HG02885 (cell line): ENCODE measurements around the gene IKZF5.

Source experiments
- ATAC-seq: cut with Tn5 transposase; IDR thresholded peaks from one replicate; pipeline ENCODE4 v1.9.1; 2021; ENCODE audit warnings: mild to moderate bottlenecking; ENCODE audit not compliant: unreplicated experiment, poor library complexity

The IKZF5 gene

GRCh38 chr10:122986335-122986734 lies 22.3 kb downstream of the IKZF5 start:
- no peak for ATAC-seq

GRCh38 chr10:122984708-122985107 lies 23.9 kb downstream of the IKZF5 start:
- ATAC-seq = no peak

- ATAC-seq = no peak
Measured at GRCh38 chr10:122983898-122984297, 24.7 kb downstream of the IKZF5 start.

GRCh38 chr10:122981066-122981464 lies 27.5 kb downstream of the IKZF5 start:
- no peak for ATAC-seq

GRCh38 chr10:122980209-122981065 lies 28.2 kb downstream of the IKZF5 start, which contains the start of gene PSTK:
PSTK (plus strand) TSS chr10:122980401; CDS start chr10:122980480, 79 bp downstream.
- ATAC-seq = peak; percentile 98

GRCh38 chr10:122974543-122975064 lies 34.0 kb downstream of the IKZF5 start:
- no peak for ATAC-seq

- no peak for ATAC-seq
Measured at GRCh38 chr10:122974023-122974422, 34.6 kb downstream of the IKZF5 start.

GRCh38 chr10:122968698-122969097 lies 39.9 kb downstream of the IKZF5 start:
- ATAC-seq = no peak

- ATAC-seq = no peak
Measured at GRCh38 chr10:122966879-122967278, 41.7 kb downstream of the IKZF5 start.

- ATAC-seq = no peak
Measured at GRCh38 chr10:122962405-122962804, 46.2 kb downstream of the IKZF5 start.

- no peak for ATAC-seq
Measured at GRCh38 chr10:122957474-122957873, 51.1 kb downstream of the IKZF5 start.

- no peak for ATAC-seq
Measured at GRCh38 chr10:122955892-122956291, 52.7 kb downstream of the IKZF5 start.

GRCh38 chr10:122954731-122955050 lies 53.9 kb downstream of the IKZF5 start:
- ATAC-seq = no peak

GRCh38 chr10:122953902-122954730 lies 54.5 kb downstream of the IKZF5 start, which contains the start of gene C10orf88:
C10orf88 (minus strand) TSS chr10:122954227; CDS start chr10:122954178, 49 bp downstream.
- ATAC-seq = peak; percentile 99

GRCh38 chr10:122949296-122949695 lies 59.3 kb downstream of the IKZF5 start:
- ATAC-seq = no peak
